ENCODE measurements around the gene DISC1.
A peak's percentile ranks its signal among the peaks of the same experiment; 100 is the strongest.
"Not testable (repeated sequence)": the region's sequence is repeated elsewhere in the genome, so short reads cannot be mapped to it uniquely, and the experiment has no call there.

Gene DISC1

GRCh38 chr1:231638647-231639046 lies 12.1 kb downstream of the DISC1 start:
- peaks cover 9% of the 10 kb centered on the region for H3K36me3 Mint-ChIP-seq (ENCODE audit: low read depth)
- no peaks in the 10 kb centered on the region for H3K9me3 Mint-ChIP-seq
- H3K27me3 Mint-ChIP-seq (ENCODE audit: low read depth, poor library complexity): peaks cover 4% of the 10 kb centered on the region
- H3K27ac Mint-ChIP-seq: no peak overlapping the region
- TF ChIP-seq CTCF (IDR thresholded peaks at IDR 0.05): no peak
- no peaks in the 10 kb centered on the region for H3K4me1 Mint-ChIP-seq
- H3K4me3 Mint-ChIP-seq: no peak overlapping the region
- no peak for DNase-seq

GRCh38 chr1:231639819-231640218 lies 13.2 kb downstream of the DISC1 start:
- TF ChIP-seq CTCF (IDR thresholded peaks at IDR 0.05): no peak
- Mint-ChIP-seq H3K9me3 (no peaks in the 10 kb centered on the region), H3K36me3 (ENCODE audit: low read depth) (peaks cover 9% of the 10 kb centered on the region), H3K27ac (no peak overlapping the region), H3K4me1 (no peaks in the 10 kb centered on the region), H3K4me3 (no peak overlapping the region), H3K27me3 (ENCODE audit: low read depth, poor library complexity) (peaks cover 4% of the 10 kb centered on the region)
- no peak for DNase-seq

- not testable (repeated sequence) for H3K4me3 Mint-ChIP-seq; H3K36me3 Mint-ChIP-seq (ENCODE audit: low read depth); H3K4me1 Mint-ChIP-seq; DNase-seq; H3K27ac Mint-ChIP-seq; H3K9me3 Mint-ChIP-seq; H3K27me3 Mint-ChIP-seq (ENCODE audit: low read depth, poor library complexity)
Measured at GRCh38 chr1:231641444-231641843, 14.9 kb downstream of the DISC1 start.

GRCh38 chr1:231642061-231642460 lies 15.5 kb downstream of the DISC1 start:
- not testable (repeated sequence) for H3K4me3 Mint-ChIP-seq; H3K27me3 Mint-ChIP-seq (ENCODE audit: low read depth, poor library complexity); H3K27ac Mint-ChIP-seq; H3K4me1 Mint-ChIP-seq; DNase-seq; H3K36me3 Mint-ChIP-seq (ENCODE audit: low read depth)
- H3K9me3 Mint-ChIP-seq: peaks cover 15% of the 10 kb centered on the region

- peaks cover 21% of the 10 kb centered on the region for H3K9me3 Mint-ChIP-seq
- DNase-seq: no peak
- peak overlapping the region; percentile 61 for H3K27ac Mint-ChIP-seq
- H3K27me3 Mint-ChIP-seq (ENCODE audit: low read depth, poor library complexity): peaks cover 4% of the 10 kb centered on the region
- H3K4me3 Mint-ChIP-seq: no peak overlapping the region
- peaks cover 12% of the 10 kb centered on the region for H3K36me3 Mint-ChIP-seq (ENCODE audit: low read depth)
- no peak for TF ChIP-seq CTCF (IDR thresholded peaks at IDR 0.05)
- no peaks in the 10 kb centered on the region for H3K4me1 Mint-ChIP-seq
Measured at GRCh38 chr1:231642618-231643017, 16.0 kb downstream of the DISC1 start.

GRCh38 chr1:231643071-231643934 lies 16.7 kb downstream of the DISC1 start:
- TF ChIP-seq CTCF (IDR thresholded peaks at IDR 0.05): no peak
- Mint-ChIP-seq H3K4me1 (no peaks in the 10 kb centered on the region), H3K27me3 (ENCODE audit: low read depth, poor library complexity) (peaks cover 4% of the 10 kb centered on the region), H3K4me3 (no peak overlapping the region), H3K27ac (peak overlapping the region; percentile 61), H3K9me3 (peaks cover 28% of the 10 kb centered on the region), H3K36me3 (ENCODE audit: low read depth) (peaks cover 19% of the 10 kb centered on the region)
- no peak for DNase-seq

- H3K36me3 Mint-ChIP-seq (ENCODE audit: low read depth): peaks cover 19% of the 10 kb centered on the region
- H3K27me3 Mint-ChIP-seq (ENCODE audit: low read depth, poor library complexity): peaks cover 2% of the 10 kb centered on the region
- no peak overlapping the region for H3K4me3 Mint-ChIP-seq
- peak overlapping the region; percentile 73 for H3K27ac Mint-ChIP-seq
- no peak for DNase-seq
- no peak for TF ChIP-seq CTCF (IDR thresholded peaks at IDR 0.05)
- no peaks in the 10 kb centered on the region for H3K4me1 Mint-ChIP-seq
- peaks cover 34% of the 10 kb centered on the region for H3K9me3 Mint-ChIP-seq
Measured at GRCh38 chr1:231643935-231644237, 17.3 kb downstream of the DISC1 start.

- peaks cover 19% of the 10 kb centered on the region for H3K36me3 Mint-ChIP-seq (ENCODE audit: low read depth)
- H3K4me1 Mint-ChIP-seq; H3K27ac Mint-ChIP-seq; DNase-seq; H3K4me3 Mint-ChIP-seq; H3K27me3 Mint-ChIP-seq (ENCODE audit: low read depth, poor library complexity): not testable (repeated sequence)
- peaks cover 49% of the 10 kb centered on the region for H3K9me3 Mint-ChIP-seq
Measured at GRCh38 chr1:231645634-231646033, 19.0 kb downstream of the DISC1 start.

- peaks cover 14% of the 10 kb centered on the region for H3K36me3 Mint-ChIP-seq (ENCODE audit: low read depth)
- not testable (repeated sequence) for H3K27me3 Mint-ChIP-seq (ENCODE audit: low read depth, poor library complexity); H3K27ac Mint-ChIP-seq; H3K4me1 Mint-ChIP-seq; DNase-seq; H3K4me3 Mint-ChIP-seq
- peaks cover 52% of the 10 kb centered on the region for H3K9me3 Mint-ChIP-seq
Measured at GRCh38 chr1:231646165-231646564, 19.6 kb downstream of the DISC1 start.
